Measurements from ENCODE around the gene BANP.
"Not testable (repeated sequence)": the region's sequence is repeated elsewhere in the genome, so short reads cannot be mapped to it uniquely, and the experiment has no call there.

BANP gene, protein sequence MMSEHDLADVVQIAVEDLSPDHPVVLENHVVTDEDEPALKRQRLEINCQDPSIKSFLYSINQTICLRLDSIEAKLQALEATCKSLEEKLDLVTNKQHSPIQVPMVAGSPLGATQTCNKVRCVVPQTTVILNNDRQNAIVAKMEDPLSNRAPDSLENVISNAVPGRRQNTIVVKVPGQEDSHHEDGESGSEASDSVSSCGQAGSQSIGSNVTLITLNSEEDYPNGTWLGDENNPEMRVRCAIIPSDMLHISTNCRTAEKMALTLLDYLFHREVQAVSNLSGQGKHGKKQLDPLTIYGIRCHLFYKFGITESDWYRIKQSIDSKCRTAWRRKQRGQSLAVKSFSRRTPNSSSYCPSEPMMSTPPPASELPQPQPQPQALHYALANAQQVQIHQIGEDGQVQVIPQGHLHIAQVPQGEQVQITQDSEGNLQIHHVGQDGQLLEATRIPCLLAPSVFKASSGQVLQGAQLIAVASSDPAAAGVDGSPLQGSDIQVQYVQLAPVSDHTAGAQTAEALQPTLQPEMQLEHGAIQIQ

DNA sequence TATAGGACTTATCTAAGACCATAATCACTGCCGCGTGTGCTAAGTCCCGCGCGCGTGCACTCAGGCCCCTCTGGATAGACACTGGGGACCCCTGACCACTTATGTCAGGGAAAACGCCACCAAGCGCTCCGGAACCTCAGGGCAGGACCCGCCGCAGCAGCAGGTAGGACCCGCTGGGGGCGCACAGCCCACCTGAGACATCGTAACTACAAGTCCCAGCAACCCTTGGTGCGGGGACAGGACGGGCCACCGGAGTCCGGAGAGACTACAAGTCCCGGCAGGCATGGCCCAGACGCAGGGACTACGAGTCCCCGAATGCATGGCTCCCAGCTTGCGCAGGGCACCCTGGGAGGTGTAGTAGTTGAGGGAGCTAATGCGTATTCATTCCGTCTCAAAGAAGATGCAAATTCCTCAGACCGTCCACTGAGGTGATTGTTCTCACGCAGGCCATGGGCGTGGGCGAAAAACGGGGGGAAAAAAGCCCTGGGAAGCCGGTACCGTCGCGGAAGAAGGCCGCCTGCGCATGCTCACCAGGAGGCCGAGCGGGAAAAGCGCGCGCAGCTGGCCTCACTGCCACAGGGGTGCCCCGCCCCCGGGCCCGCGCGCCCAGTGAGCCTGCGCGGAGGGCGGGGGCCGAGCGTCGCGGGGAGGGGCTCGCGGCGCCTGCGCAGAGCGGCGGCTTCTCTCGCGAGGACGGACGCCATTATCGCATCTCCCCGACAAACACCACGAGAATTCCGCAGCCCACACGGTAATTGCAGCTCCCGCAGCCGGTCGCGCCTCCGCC, at the start of gene BANP:
TSS of gene BANP (plus strand) at position 670 of the 787 bp plus-strand sequence. CDS start 23,682 bp downstream, outside the sequence.
- peak; percentile 96 for DNase-seq (ENCODE audit: low read depth, low spot score)

DNA sequence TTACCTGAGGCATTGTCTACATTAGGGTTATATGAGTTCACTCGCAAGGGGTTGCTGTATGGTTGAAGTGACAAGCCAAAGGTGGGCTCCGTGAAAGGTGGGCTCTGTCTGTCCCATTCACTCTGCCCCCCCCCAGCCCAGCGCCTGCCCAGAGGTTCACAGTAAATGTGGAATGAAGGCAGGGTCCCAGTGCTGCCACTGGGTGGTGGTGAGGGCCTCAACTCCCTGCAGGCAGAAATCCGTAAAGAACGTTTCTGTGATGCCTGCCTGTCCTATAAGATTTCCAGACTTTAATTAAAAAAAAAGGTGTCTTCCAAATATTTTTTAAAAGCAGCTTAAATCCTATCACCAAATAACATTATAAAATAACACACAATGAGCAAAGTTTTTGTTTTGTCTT, 46.3 kb upstream of the BANP start:
- DNase-seq (ENCODE audit: low read depth, low spot score), result not testable (repeated sequence)

DNA sequence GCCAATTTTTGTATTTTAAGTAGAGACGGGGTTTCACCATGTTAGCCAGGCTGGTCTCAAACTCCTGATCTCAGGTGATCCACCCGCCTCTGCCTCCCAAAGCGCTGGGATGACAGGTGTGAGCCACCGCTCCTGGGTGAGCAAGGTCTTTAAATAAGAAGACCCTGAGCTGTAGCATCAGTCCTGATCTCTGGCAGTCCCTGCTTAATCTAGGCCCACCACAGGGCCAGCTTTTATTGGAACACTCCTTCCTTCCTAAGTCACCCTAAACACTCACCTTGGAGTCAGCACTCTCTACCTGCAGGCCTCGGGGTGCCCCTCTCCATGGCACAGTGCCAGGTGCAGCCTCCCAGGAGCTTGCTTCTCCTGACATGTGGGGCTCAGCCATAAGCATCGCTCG, 45.7 kb upstream of the BANP start:
- DNase-seq (ENCODE audit: low read depth, low spot score), result not testable (repeated sequence)

DNA sequence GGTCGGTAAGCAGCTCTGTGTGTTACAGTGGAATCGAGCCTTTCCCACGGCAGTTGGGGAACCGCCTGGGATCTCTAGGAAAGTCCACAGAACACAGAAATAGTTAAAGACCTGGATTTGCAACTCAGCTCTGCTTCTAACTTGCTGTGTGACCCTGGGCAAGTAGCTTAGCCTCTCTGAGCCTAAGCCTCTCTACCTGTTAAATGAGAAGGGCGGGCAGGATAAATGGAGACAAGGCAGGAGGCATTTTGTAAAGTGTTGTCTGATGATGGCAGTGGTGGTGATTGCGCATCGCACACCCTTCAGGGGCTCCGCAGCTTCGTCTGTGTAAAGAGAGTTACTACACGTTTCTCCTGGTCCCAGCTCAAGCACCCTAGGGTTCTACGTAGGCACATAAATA, 43.1 kb upstream of the BANP start:
- DNase-seq (ENCODE audit: low read depth, low spot score), result not testable (repeated sequence)

DNA sequence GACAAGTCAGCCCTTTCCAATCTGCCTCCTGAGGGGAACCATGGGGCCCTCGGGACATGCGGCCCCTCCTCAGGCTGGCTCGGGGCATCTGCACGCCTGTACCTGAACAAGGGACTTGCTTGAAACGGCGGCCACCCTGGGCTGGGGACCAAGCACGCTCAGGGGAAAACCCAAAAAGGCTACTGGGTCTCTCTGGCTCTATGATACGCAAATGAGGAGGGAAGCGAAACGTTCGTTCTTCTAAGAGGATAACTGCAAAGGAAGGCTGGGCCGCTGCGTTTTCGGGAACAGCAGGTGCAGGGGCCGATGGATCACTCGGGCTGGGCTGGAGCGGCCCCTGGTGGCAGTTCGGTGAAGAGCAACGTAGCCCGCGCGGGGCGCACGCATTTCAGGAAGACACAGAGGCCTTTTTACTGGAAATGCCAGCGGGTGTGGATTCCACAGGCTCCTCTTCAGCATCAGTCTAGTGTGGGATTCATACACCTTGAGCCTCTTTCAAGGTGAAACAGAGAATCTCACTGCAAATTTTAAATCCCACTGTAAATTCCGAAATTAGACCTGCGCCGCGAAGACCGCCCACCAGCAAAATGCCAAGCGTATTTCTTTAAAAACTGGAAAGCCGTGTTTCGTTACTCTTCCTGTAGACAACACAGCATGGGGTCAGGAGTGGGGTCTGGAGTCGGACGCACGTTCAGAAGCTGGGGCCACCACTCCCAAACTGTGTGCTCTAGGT, 41.9 kb upstream of the BANP start:
- peak; percentile 65 for DNase-seq (ENCODE audit: low read depth, low spot score)

DNA sequence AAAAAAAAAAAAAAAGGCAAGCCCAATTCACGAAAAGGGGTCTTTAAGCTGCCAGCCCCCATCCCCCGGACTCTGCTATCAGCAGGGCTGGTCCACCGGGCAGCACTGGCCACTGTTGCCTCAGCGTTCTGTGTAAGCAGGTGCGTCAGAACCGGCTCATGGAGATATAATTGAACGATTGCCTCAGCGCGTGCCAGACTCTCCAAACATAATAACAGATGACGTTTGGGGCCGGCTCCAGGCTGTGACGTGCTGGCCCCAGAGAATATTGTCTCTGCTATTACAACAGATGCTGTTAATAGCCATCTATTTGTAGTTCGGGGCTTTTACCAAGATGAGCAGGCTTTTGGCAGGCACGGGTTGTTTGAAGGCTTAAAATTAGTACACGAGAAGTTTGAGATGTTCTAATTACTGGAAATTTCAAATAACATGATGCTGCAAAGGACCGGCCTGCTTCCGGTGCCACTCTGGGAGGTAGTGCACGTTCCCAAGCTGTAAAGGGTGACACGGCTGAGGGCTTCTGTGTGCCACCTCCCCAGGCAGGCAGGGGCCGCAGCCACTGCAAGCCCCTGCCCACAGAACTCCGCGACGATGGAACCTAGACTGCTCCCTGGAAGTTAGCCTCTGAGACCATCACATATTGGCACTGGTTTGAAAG, 40.0 kb upstream of the BANP start:
- DNase-seq (ENCODE audit: low read depth, low spot score), result not testable (repeated sequence)

DNA sequence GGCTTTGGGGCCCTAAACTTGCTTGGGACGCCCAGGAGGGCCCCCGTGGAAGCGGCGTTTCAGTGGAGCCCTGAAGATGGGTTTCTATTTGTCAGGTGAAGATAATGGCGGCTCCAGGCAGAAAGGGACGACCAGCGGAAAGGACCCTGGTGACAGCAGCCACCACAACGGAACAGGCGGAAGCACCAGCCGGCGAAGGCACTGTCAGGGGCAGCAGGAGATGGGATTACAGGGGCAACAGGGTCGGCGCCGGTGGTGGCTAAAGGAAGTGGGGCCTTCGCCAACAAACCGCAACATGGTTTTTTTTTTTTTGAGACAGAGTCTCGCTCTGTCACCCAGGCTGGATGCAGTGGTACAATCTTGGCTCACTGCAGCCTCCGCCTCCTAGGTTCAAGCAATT, 38.5 kb upstream of the BANP start:
- not testable (repeated sequence) for DNase-seq (ENCODE audit: low read depth, low spot score)

DNA sequence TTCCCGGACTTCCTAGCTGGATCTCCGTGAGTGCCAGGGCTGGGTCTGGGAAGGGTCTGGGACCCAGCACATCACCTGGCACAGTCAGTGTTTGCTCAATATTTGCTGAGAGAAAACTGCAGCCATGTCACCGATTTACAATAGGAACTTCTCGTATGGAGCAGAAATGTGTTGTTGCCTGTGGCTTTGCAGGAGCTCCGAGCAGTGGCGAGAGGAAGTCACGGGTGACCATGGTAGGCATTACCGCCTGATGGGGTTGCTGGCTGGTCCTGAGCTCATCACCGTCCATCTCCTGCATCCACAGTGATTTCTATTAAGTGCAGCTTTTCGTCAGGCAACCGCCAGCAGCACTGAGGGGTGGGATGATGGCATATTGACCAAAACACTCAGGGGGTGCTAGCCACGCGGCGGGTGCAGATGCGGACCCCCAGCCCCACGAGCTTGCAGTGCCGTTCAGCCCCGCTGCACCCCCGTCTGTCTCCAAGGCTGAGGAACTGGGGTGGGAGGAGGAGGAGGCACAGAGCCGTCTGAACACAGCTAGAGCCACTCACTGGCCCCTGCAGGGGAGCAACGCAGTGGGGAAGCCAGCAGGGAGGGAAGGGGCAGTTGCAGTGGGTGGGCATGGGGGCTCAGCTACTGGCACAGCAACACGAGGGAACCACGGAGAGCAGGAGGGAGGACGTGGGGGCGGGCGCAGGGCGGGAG, 37.1 kb upstream of the BANP start:
- not testable (repeated sequence) for DNase-seq (ENCODE audit: low read depth, low spot score)

DNA sequence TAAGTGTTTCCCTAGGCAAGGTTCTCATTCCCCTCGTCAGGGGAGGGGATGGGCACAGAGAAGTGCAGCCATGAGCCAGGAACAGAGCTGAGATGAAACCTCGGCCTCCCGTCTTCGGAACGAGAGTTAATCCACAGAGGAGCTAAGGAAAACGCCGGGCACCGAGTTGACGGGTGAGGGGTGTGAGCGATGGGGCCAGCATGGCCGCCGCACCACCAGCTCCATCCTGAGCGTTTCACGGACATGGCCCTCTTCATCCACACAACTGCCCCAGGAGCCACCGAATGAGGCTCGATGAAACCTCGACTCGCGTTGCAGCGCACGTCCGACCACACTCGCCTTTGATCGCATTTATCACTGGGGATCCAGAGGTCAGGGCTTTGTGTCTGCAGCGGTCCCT, 36.4 kb upstream of the BANP start:
- DNase-seq (ENCODE audit: low read depth, low spot score), result no peak

DNA sequence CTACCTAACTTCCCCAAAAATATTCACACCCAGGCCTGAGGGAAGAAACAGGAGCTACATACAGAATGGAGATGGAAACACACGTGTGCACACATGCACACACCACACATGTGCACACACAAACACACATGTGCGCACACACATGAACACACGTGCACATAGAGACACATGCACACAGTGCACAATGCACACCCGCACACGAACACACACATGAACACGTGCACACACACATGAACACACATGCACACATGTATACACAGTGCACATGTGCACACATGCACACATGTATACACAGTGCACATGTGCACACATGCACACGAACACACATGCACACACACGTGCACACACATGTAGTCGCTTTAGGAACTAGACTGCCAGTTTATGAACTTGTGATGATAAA, 33.7 kb upstream of the BANP start:
- DNase-seq (ENCODE audit: low read depth, low spot score), result no peak

DNA sequence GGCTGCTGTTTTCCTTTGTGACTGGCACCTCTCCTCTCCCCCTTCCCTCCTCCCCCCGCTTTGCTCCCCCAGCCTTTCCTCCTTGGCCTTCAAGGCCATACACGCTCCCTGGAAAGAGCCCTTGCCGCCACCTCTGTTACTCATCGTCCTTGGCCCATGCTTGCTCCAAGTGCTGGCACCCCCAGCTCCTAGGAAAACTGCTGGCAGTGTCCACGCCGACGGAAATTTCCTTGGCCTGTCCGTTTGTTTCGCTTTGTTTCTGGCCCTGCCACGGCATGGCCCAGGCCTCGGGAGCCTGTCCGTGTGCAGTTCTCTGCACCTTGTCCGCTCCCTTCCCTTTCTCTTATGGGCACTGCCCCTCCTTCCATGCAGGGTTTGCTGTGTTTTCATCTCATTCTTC, 32.9 kb upstream of the BANP start:
- DNase-seq (ENCODE audit: low read depth, low spot score), result no peak

DNA sequence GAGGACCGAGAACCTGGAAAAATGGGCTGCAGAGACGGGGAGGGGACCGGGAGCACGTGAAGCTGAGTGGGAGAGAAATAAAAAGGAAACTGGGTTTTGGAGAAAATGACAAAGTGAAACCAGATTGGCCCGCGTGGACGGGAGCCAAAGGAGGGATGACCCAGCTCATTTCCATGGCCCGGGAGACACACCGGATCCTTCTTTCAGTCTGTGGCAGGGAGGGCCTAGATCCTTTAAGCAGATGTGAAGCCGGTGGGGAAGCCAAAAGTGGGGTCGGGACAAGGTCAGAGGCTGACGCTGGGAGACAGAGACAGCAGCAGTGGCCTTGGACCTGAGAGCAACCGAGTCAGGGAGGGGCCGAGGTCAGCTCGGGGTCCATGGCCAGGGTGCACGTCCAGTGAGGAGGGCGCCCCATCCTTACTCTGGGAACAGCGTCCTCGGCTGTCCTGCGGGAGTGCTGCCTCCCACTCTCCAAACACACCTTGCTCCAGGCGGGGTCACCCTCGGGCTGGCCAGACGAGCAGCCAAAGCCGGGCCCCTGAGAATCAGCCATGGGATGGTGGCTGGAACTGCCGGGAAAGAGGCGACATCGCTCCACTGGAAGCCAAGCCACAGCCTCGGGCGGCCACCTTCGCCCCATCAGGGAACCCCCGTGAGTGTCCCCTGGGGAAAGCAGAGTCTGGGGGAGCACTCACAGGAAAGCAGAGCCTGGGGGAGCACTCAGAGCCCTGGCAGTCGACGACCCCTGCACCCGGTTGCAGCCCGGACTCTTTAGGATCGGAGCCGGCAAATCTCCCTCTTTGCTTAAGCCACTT, 32.2 kb upstream of the BANP start:
- DNase-seq (ENCODE audit: low read depth, low spot score), result no peak

DNA sequence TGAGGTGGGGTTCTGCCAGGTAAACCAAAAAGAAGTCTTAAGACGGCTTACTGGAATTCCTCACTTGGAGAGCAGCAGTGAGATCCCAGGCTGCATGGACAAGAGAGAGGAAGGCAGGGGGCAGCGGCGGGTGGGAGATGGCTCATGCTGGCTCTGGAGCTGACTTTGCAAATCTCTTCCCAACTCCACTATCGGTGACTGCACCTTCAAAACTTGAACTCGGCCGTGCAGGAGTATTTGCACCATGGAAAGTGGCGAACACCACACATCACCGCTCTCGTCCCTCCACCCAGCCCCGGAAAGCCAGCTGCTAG, 31.6 kb upstream of the BANP start:
- no peak for DNase-seq (ENCODE audit: low read depth, low spot score)

DNA sequence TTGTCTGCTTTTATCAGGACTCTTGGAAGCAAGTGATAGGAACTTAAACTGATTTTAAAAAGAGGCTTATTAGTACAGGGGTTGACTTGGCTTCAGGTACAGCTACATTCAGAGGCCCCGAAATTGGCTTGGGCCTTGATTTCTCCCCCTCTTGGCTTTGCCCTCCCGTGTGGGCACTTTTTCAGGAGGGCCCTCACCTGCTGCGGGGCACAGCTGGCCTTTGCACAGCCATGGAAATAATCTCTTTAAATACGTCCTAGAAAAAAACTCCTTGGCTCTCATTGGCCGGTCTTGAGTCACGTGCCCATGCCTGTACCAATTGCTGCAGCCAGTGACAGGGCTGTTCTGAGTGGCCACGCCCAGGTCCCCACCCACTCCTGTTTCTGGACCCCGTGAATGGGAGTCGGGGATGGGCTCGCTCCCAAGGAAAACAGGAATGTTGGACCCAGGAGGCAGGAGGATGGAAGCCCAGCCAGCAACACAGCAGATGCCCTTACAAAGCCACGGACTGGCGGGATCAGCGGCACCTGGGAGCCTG, 29.9 kb upstream of the BANP start:
- no peak for DNase-seq (ENCODE audit: low read depth, low spot score)

DNA sequence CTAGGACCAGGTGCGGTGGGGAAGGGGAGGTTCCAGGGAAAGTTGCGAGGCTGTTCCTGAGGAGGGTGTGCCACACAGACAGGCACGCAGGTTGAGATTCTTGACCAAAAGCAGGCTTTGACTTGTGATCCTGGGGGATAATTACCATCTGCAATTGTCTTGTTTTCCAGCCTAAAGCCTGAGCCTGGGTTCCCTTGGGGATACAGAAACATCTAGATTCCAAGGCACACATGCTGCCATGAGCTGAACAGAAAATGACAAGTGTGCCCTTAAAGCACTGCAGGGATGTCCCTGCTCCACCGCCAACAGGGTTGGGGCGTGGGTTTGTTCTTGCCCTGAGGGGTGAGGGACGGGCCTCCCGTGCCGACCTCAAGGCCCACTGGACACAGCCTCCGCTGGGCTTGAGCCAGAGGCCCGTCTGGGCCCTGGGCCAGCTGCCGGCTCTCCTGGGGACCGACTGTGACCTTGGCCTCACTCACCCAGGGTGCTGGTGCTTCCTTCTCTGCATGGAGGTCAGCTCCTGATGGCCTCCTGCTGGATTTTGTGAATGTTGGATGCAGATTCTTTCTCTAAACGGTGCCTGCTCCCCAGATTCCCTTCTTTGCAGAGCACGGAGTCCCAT, 28.9 kb upstream of the BANP start:
- no peak for DNase-seq (ENCODE audit: low read depth, low spot score)

DNA sequence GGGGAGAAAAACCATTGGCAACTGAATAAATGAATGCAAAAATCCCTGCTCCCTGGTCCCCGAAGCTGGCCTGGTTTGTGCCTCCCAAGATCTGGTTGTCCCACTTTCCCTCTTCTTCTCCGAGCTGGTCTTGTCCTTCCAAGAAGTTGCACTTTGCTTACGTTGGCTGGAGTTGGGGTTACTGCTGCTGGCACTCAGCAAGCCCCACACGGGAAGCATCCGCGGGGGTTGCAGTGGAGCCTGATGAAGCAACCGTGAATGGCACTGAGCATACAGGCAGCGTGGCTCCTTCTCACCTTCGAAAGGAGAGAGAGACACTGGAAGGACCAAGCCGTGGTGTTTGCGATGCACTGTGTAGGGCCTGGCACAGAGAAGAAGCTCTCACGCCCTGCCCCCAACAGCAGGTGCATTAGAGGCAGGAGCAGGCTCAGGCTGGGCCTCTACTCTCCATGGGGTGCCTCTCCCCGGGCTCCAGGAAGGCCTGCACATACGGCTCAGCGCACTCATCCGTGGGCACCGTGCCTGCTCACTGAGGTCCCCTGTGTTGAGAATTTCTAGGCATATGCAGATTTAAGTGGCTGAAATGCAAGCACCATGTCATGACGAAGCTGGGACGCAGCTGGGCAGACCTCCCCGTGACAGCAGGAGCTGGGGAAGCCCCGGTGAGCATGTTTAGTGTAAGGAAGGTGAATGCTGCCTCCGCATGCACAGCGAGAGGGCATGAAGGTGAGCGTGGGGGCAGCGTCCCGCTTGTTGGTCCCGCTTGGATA, 27.0 kb upstream of the BANP start:
- DNase-seq (ENCODE audit: low read depth, low spot score), result no peak

DNA sequence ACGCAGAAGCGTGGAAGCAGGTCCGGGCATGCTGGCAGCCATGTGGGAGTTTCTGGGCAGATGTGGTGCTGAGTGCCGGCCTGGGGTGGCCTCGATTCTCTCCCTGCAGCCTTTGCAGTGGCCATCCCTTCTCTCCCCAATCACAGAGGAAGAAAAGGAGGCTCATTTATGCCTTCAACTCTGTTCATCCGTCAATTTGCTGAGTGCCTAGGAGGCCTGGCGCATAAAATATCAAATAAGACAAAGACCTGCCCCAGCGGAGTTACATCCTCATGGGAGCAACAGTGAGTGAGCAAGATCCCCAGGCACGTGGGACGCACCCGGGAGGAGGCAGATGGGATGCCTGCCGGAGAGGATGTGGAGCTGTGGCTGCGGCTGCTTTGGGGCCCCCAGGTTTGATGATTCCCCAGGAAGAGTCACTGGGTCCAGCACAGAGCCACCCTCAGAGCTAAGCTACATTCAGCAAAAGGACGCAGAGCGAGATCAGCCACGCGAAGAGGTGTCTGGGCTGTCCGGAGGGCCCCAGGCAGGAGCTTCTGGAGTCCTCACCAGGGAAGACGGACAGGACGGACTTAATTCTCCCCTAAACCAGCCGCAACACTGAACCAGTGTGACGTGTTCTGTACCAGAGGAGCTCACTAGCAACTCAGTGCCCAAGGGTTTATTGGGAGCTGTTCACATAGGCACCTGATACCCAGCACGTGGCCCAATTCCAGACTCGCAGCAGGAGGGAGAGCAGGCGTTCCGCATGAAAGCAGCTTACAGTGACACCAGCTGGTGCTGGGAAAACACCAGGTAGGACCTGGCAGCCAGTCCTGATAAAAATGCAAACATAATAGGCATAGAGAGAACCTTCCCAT, 26.2 kb upstream of the BANP start:
- no peak for DNase-seq (ENCODE audit: low read depth, low spot score)

Measured in activated CD4-positive, CD25-positive, alpha-beta regulatory T cell treated with anti-CD3 and anti-CD28 coated beads, Interleukin-2, amount 50 U/mL, for 16 hours (primary cell).